NCI-H510A (cell line): ENCODE data around the gene PPP3CA.
"Not testable (repeated sequence)": the region's sequence is repeated elsewhere in the genome, so short reads cannot be mapped to it uniquely, and the experiment has no call there.

ENCODE experiments used
- DNase-seq: peaks from one replicate; lab custom pipeline; 2025; lab: John Stamatoyannopoulos, UW

PPP3CA gene

DNA sequence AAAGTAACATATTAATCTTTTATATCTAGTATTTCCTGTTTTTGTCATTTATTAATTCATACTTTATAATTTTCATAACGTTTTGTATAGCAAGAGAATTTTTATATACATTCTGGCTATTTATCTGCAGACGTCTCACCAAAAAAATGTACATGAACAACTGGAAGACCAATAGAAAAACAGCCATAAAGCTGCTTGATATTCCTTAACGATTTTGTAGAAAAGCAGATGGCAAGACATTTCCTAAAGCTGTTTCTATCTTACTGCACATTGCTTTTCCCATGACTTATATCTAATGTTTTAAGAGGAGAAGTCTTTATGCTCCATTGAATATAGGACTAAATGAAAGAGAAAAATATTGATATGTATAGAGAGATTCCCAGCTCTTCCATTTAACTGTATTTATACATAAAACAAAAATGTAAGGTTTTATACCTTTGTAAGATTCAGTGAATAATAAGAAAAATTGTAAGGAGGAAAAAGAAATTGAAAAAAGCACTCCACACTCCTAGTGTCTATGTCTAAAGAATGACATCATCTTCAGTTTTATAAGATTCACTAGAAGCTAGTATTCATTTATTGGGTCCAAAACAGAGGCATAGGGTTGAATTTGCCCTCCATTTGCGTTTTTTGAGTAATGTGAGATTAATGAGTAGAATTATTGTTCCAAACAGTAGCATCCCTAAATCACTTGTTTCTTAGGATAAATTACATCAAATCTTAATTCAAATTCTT lies 248.5 kb downstream of the PPP3CA start:
- DNase-seq, result no peak

DNA sequence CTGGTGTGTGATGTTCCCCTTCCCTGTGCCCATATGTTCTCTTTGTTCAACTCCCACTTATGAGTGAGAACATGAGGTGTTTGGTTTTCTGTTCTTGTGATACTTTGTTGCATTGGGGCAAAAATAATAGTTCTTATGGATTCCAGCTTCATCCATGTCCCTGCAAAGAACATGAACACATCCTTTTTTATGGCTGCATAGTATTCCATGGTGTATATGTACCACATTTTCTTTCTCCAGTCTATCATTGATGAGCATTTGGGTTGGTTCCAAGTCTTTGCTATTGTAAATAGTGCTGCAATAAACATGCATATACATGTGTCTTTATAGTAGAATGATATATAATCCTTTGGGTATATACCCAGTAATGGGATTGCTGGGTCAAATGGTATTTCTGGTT lies 254.7 kb downstream of the PPP3CA start:
- DNase-seq, result not testable (repeated sequence)

DNA sequence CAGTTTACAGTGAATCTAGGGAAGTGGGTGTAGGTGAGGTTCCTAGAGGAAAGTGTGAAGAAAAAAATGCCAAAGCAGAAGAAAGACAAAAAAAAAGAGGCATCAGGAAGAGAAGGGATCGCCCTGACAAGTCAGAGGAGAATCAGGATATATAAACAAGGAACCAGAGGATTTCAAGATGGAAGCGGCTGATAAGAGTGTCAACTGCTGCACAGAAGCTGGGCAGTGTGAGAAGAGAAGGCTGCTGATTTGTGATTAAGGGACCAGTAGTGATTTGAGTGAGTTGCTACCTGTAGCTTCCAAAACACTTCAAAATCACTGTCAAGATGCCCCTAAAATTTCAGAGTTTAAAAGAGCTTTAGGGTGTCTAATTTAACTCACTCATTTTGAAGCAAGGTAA lies 258.2 kb downstream of the PPP3CA start:
- DNase-seq, result no peak

DNA sequence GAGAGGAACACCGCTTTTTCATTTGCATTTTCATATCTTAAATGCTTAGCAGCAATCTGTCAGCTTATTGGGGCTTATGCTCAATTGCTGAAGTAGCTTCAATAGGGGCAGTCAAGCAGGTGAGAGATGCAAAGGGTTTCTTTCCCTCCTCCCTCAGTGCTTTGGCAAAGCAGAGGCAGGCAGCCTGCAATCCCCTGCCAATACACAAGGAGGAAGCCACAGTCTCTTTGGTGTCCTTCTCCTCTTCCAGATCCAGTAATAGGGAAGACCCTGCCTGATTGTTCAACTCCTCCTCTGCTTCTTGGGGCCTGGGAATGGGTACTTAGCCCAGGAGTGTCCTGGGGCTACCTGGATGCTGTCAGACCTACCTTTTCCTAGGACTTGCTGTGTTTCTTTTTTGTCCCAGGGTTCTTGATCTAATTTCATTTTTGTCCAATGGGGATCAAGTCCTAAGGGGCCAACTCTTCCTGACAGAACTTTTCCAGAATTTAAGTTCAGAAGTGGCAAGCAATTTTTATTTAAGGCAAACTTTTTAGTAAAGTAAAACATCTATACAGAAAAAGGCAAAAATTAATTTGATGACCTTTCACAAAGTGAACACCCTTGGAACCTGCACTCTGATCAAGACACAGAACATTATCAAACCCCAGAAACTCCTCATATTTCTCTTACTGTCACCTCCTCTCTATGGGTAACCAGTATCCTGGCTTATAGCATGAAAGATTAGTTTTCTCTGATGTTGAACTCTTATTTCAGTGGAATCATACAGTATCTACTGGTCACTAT lies 260.3 kb downstream of the PPP3CA start:
- no peak for DNase-seq

DNA sequence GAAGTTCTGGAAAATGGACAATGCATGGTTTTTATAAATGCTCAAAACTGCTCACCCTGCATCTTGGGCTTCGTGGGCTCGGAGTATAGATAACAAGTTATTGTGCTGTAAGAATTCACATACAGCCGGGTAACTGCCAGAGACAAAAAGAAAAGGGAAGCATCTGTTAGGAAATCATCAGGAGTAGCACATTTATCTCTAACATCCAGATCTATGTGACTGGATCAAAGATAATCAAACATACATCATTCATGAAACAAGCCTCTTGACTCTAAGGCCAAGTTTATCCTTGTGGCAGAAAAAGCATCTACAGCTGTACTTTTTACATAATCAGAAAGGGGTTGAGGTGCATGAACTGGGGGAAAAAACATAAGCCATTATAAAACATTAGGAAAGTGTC lies 264.2 kb downstream of the PPP3CA start:
- no peak for DNase-seq

DNA sequence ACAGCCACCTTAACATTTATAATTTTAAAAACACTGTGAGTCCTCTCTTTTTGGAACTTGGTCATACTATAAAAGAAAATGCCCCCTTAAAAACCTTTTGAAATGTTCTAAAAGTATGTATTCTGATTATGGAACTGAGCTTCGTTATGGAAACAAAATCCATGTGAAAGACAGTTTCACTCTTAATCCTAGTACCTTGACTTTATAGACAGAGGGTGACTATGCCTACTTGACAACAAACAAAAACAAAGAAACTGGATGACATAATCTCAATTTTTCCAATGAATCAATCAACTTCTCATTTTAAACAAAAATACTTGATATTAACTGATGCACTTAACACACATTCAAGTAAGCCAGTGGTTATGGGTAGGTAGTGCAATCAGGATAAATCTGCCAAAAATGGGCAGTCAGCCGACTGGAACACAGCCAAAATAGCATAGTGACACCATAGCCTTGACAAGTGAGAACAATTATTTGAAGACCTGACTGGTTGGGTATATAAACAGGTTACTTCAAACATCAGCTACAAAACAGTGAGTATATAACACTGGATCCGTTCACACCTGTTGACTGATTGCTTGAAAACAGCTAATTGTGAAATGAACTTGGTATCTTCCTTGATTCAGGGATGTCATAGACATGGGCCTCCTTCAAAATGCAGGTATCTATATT lies 265.5 kb downstream of the PPP3CA start:
- no peak for DNase-seq

DNA sequence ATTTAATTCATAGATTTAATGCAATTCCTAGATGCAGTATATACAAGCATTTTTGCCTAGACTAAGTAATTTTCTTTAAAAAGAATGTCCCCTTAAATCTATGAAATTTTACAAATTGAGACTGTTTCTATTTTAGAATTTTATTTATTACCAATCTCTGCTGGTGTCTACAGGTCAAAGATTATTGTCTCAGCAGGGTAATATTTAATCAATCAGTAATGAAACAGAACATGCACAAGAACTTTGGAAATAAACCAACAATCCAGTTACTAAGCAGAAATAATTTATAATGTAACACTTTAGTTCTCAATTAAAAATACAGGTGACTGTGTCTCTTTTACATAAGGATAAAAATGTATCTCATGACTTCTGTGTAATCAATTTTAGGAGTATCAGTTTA lies 266.2 kb downstream of the PPP3CA start:
- no peak for DNase-seq

DNA sequence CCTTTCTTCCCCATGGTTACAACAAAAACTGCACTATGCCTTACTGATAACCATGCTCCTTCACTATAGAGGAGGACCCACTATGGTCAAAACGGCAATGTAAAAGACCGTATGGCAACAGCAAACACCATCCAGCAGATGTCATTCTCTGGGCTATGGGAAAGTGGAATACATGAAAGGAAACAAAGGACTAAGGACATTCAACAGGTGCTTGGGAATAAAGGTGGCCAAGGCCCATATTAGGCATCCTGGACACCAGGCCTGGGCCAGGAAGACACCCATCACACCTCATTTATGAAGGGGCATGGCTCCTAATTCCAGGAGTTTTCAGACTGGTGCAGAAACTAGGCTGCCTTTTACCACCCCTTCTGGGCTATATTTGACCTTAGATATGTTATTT lies 268.4 kb downstream of the PPP3CA start:
- DNase-seq, result no peak

DNA sequence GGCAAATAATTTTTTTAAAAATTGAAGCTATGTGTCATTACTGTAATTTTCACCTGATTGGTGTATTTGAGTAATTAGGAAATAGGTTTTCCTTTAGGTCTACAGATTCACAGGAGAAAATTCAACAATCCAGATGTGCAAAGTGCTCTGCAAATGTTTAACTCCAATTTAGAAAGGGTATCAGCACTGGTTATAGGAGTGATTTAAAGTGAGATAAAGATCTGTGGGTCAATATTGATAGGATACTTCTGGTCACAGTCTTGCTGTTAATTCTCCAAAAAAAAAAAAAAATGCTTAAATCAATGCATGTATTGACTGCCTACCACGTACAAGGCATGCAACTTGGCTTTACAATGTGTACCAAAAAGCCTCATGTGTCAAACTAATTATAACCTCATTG lies 271.3 kb downstream of the PPP3CA start:
- DNase-seq, result no peak

DNA sequence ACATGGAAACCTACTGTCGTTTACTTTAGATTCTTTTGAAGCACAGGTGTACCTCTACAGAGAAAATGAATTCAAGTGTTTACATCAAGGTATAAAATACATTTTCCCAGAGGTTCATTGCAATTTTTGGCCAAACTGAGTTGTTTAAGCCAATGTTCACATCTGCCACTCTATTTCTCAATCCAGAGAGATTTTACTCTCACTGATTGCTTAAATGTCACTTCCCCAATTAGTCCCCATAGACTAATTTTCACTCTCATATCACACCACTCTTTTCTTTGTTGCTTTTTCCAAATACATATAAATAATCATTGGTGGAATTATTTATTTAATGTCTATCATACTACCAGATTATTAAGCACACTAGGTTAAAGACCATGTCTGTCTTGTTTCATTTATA lies 271.8 kb downstream of the PPP3CA start:
- no peak for DNase-seq

DNA sequence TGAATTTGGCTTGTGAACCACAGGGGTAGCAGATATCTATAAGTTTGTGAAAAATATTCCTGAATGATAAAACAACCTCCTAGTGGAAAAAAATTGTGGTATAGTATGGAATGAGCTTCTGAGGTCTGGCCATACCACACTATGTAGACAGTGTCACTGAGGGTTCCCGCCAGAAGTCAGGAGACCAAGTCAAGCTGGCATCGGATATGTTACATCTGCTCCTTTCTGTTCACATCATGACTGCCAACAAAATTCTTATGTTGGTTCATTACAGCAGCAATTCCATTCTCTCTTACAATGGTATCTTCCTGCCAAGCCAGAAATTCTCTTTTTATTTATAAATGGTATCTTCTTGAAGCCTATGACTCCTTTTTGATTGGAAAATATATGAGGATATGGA lies 273.0 kb downstream of the PPP3CA start:
- no peak for DNase-seq

DNA sequence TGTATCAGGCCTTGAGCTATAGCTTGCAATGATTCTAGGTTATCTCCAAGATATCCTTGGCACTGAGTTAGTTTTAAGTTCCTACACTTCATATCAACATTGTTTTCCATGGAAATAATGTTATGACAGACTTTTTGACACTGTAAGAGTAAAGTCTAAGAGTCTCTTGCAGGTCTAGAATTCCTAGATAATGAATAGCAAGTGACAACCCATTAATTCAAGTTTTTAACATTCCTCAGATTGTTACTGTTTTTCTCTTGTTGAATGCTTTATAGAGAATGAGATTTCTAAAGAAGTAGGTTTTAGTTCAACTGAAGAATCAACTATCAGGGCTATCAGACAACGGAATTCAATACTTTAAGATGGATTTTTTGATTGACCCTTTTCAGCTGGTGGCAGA lies 276.1 kb downstream of the PPP3CA start:
- no peak for DNase-seq

DNA sequence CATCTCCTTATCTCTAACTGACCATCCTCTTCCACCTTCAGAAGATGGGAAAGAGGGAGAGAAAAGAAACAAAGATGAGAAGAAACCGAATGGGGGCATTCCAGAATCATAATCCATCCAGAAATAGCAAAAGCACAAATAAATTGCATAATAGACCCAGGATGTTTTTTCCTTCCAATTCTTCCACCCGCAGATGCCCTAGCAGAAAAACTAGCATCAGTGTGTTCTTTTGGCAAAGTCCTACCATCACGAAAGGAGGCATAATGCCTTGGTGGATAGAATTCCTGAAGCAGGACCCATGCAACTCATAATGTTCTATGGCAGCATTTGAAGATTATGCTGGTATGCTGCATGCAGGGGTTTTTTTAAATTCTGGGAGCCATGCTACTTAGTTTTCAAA lies 279.2 kb downstream of the PPP3CA start:
- DNase-seq, result no peak

DNA sequence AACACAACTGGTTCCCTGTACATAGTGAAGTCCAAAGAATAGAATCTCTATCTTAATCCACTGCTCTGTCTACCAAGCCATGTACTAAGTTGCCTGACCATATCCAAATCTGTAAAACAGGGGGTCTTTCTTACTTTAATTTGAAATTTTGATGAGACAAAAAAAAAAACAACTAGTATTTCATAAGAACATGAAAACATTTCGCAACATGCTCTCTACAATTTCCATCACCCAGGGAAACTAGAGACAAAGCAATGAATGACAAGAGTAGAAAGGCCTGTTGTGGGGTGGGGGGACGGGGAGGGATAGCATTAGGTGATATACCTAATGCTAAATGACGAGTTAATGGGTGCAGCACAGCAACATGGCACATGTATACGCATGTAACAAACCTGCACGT lies 279.9 kb downstream of the PPP3CA start:
- no peak for DNase-seq

DNA sequence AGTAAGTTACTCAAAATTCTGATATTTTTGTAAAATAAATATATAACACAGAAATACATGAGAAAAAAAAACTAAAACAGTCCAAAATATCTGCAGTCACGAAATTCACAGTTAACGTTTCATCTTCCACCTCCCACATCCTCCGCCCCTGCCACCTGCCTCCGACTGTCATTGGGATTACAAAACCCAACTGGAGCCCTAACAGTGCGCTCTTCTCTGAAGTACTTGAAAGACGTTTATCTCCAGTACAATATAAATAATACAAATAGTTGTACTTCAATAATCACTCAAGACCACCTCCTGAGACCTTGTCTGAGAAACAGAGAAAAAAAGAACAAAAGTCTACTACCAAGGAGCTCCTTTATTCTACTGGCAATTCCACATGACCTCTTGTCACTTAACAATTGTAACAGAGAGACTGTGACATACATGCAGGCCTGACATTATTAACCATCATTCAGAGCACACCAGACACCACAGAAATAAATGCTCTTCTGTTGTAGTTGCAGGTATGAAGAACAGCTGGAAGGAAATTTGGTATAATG lies 280.6 kb downstream of the PPP3CA start:
- DNase-seq, result no peak

DNA sequence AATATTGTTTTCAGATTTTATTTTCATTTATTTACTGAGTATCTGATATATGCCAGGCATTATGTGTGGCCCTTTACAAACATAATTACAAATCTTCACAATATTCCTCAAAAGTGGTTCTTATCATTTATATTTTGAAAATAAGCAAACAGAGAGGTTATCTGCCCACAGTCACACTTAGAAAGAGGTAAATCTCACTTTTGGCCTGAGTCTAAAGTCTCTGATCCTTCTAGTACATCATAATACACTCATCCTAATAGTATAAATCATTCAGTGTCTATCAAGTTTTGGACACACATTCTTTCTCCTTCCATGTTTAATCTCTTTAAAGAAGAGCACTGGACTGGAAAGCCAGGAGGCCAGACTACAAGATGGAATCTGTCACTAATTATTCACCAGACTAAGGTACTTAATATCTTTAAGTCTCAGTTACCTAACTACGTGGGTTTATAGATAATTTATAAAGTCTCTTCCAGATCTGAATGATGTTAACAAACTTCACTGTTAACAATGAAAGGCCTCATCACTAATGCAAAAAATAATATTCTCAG lies 281.3 kb downstream of the PPP3CA start:
- DNase-seq, result no peak

DNA sequence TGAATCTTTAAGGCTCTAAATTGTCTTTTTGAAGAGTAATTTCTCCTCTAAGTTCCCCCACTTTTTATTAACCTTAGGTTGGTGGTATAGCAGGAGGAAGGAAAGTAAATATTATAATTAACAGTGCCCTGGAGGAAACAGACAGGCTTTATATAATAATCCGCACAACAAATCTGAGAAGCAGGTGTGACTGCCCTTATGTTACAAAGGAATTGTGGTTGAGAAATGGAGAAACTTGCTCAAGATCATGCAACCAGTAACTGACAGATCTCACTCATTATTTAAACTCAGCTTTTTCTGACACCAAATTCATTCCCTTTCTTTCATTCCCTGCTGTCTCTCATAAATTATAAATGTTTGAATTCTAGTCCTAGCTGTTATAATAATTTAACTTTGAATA lies 282.0 kb downstream of the PPP3CA start:
- no peak for DNase-seq

DNA sequence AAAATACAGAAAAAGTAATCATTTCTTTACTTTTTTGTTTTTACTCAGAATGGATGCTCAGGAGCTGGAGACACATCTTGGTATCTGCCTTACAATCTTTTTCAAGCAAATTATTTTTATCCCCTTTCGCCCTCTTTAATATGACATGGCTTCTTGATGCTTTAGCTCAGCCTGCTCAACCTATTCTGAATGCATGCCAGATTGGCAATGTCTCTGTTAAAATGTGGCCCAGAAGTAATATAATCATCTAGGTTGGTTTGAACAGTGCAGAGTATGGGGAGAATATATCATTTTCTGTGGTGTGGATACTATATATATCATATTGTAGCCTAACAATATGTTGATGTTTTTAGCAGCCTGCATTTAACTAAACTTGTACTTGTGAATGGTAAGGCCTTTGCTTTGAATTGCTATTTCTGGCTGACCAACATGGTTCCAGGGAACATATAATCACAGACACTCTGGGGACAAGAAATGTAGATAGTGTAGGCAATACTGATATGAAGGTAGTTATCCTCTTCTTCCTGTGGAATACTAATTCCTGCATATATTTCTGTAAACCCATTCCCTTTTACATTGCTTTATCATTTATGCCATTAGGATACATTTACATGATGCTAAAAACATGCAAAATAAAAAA lies 282.7 kb downstream of the PPP3CA start:
- no peak for DNase-seq

DNA sequence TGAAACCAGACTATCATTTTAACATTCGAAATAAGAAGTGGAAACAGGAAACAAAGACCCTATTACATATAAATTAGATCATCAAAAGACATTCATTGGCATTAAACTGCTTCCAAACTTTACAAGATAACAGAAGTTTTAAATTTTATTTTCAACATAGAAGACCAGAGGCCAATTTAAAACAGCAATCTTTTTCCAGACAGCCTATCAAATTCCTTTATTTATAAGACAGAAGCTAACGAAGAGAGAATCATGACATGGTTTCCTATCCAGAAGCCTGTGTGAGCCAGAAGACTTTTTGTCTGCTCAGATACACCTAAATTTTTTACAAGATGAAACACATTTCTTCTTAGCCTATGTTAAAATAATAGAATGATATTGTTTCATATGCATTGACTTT lies 291.9 kb downstream of the PPP3CA start:
- no peak for DNase-seq

DNA sequence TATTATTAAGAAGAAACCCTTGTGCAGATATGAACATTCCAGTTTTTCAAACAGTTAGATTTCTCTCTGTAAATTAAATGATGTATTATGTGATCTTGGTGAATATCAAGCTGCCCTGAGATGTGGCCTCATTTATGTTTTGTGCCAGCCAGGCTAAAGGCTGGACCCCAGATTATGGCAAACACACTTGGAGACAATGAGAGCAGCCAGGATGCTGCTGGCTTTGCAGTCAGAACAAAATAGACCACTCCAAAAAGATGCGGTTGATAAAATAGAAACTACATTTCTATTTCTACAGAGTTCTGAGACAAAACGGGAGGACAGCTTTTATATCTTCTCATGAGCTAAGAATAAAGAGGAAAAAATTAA lies 296.5 kb downstream of the PPP3CA start:
- DNase-seq, result no peak

DNA sequence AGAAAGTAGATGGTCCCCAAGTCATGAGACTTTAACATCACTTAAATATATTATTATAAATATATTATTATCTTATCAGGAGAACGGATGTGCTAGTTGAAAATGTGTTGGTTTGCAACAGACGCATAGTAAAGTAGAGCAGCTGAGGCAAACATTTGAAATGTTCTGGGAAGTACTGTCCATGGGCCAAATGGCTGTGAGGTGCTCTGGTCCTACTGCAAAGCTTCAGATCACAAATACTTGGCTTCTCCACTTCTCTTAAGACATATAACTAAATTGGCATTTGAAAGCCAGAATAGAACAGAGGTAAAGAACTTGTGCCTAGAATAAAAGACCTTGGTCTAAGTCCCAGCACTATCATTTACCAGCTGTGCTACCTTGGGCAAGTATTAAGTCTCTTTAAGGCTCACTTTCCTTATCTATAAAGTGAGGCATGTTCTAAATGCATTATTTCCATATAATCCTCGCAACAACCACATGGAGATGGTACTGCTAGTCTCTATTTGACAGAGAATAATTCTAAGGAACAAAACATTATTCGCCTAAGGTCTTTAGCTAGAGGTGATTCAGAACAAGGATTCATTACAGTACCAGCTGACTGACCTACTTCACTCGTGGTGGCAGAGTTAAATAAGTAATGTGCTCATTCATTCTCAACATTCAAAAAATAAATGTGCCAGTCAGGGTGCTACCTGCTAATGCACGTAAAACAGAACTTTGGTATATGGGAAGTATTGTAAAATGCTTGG lies 297.1 kb downstream of the PPP3CA start:
- no peak for DNase-seq
